Measurements from ENCODE around the gene EEFSEC. TPM values are rescaled to one million over a fixed set of nuclear protein-coding genes. Genes with fewer than 3 reads are reported as not detected.

EEFSEC gene
- total RNA-seq, 4 donors from 2014 or later, result 25.1 to 43.5 (median 29.5) TPM

GRCh38 chr3:128442949-128443348 is 289.7 kb downstream of the EEFSEC start:
- Histone ChIP-seq H3K4me3 (no peak overlapping the region), H3K4me1 (no peaks in the 10 kb centered on the region), H3K27me3 (no peaks in the 10 kb centered on the region), H3K9me3 (no peaks in the 10 kb centered on the region), H3K36me3 (no peaks in the 10 kb centered on the region), H3K27ac (no peak overlapping the region)
- WGBS, 2 donors, result 84 to 89% methylated on average over 6 of the region's 6 CpGs
- no peak for DNase-seq (ENCODE audit: low spot score in 2 of 2)
- TF ChIP-seq EP300 (IDR thresholded peaks at IDR 0.05) (no peak), CTCF (IDR thresholded peaks at IDR 0.05) (no peak), POLR2A (IDR thresholded peaks at IDR 0.05) (no peak)

GRCh38 chr3:128443771-128444170 is 290.5 kb downstream of the EEFSEC start:
- Histone ChIP-seq H3K9me3 (no peaks in the 10 kb centered on the region), H3K4me1 (no peaks in the 10 kb centered on the region), H3K27ac (no peak overlapping the region), H3K4me3 (no peak overlapping the region), H3K27me3 (no peaks in the 10 kb centered on the region), H3K36me3 (no peaks in the 10 kb centered on the region)
- no peak for TF ChIP-seq CTCF (IDR thresholded peaks at IDR 0.05)
- no peak for TF ChIP-seq EP300 (IDR thresholded peaks at IDR 0.05)
- TF ChIP-seq POLR2A (IDR thresholded peaks at IDR 0.05), result no peak
- no peak for DNase-seq (ENCODE audit: low spot score in 2 of 2)
- WGBS, 2 donors, result 65 to 68% methylated on average over 3 of the region's 3 CpGs

DNA sequence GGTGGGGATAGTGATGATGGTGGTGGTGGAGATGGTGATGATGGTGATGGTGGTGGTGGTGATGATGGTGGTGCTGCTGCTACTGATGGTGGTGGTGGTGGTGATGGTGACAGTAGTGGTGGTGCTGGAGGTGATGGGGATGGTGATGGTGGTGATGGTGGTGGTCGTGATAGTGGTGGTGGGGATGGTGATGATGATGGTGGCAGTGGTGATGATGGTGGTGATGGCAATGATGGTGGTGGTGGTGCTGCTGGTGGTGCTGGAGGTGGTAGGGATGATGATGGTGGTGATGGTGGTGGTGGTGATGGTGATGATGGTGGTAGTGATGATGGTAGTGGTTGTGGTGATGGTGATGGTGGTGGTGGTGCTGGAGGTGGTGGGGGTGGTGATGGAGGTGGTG is 292.1 kb downstream of the EEFSEC start:
- TF ChIP-seq CTCF (IDR thresholded peaks at IDR 0.05), result no peak
- WGBS, 2 donors, result 86 to 98% methylated on average over 1 of the region's 1 CpG
- Histone ChIP-seq H3K27ac (no peak overlapping the region), H3K36me3 (no peaks in the 10 kb centered on the region), H3K4me1 (no peaks in the 10 kb centered on the region), H3K4me3 (no peak overlapping the region), H3K27me3 (peaks cover 0 to 2% of the 10 kb centered on the region in 2 donors), H3K9me3 (no peaks in the 10 kb centered on the region)
- DNase-seq (ENCODE audit: low spot score in 2 of 2), result no peak

- Histone ChIP-seq H3K27me3 (peaks cover 0 to 5% of the 10 kb centered on the region in 2 donors), H3K27ac (no peak overlapping the region), H3K4me3 (no peak overlapping the region), H3K36me3 (no peaks in the 10 kb centered on the region), H3K9me3 (no peaks in the 10 kb centered on the region), H3K4me1 (no peaks in the 10 kb centered on the region)
- DNase-seq (ENCODE audit: low spot score in 2 of 2), result no peak
- 86 to 88% methylated on average over 1 of the region's 1 CpG for WGBS, 2 donors
- TF ChIP-seq EP300 (IDR thresholded peaks at IDR 0.05) (no peak), CTCF (IDR thresholded peaks at IDR 0.05) (no peak), POLR2A (IDR thresholded peaks at IDR 0.05) (no peak)
These were observed 293.5 kb downstream of the EEFSEC start for GRCh38 chr3:128446821-128447220.

DNA sequence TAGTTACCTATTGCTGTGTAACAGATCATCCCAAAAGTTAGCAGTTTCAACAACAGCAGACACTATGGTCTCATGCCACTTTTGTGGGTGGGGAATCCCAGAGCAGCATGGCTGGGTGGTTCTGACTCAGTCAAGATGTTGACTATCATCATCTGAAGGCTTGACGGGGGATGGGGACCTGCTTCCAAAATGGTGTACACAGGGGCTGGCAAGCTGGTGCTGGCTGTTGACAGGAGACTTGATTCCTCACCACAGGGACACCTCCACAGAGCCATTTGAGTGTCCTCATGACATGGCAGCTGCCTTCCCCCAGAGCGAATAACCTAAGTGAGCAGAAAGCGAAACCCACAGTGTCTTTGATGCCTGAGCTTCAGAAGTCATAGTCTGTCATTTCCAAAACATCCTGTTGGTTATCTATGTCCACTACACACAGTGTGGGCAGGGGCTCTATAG is 294.3 kb downstream of the EEFSEC start:
- Histone ChIP-seq H3K9me3 (no peaks in the 10 kb centered on the region), H3K4me1 (no peaks in the 10 kb centered on the region), H3K27me3 (peaks cover 0 to 5% of the 10 kb centered on the region in 2 donors), H3K27ac (no peak overlapping the region), H3K36me3 (no peaks in the 10 kb centered on the region), H3K4me3 (no peak overlapping the region)
- TF ChIP-seq EP300 (IDR thresholded peaks at IDR 0.05), result no peak
- no peak for TF ChIP-seq POLR2A (IDR thresholded peaks at IDR 0.05)
- no peak for TF ChIP-seq CTCF (IDR thresholded peaks at IDR 0.05)
- no peak for DNase-seq (ENCODE audit: low spot score in 2 of 2)
- 93 to 94% methylated on average over 3 of the region's 3 CpGs for WGBS, 2 donors
